ENCODE data around the gene MPDZ.
A peak's percentile ranks its signal among the peaks of the same experiment; 100 is the strongest.

The MPDZ gene

GRCh38 chr9:13090628-13091027, 188.9 kb downstream of the MPDZ start:
- Histone ChIP-seq H3K4me1 (ENCODE audit: insufficient read depth, low read length, severe bottlenecking) (no peaks in the 10 kb centered on the region), H3K4me3 (ENCODE audit: low read depth, low read length, poor library complexity, severe bottlenecking) (no peak overlapping the region), H3K79me2 (ENCODE audit: insufficient read depth, low read length) (no peaks in the 10 kb centered on the region), H3K4me2 (ENCODE audit: low read length) (no peak overlapping the region), H3K9ac (ENCODE audit: low read length) (no peak overlapping the region), H3K36me3 (ENCODE audit: insufficient read depth, low read length) (no peaks in the 10 kb centered on the region), H3K27me3 (ENCODE audit: insufficient read depth, low read length) (no peaks in the 10 kb centered on the region), H3K9me2 (ENCODE audit: low read depth, low read length) (no peaks in the 10 kb centered on the region), H3F3A (ENCODE audit: insufficient read depth, low read length) (no peaks in the 10 kb centered on the region), H4K20me1 (ENCODE audit: insufficient read depth, low read length) (no peaks in the 10 kb centered on the region), H2AFZ (ENCODE audit: low read length) (no peak overlapping the region), H3K9me3 (ENCODE audit: low read length) (no peaks in the 10 kb centered on the region), H3K27ac (ENCODE audit: low read depth, low read length, poor library complexity, severe bottlenecking) (no peak overlapping the region)
- no peak for TF ChIP-seq CTCF (IDR thresholded peaks at IDR 0.05; ENCODE audit: low read length)
- no peak for TF ChIP-seq EZH2 (IDR thresholded peaks at IDR 0.05; ENCODE audit: borderline replicate concordance, low read length)

DNA sequence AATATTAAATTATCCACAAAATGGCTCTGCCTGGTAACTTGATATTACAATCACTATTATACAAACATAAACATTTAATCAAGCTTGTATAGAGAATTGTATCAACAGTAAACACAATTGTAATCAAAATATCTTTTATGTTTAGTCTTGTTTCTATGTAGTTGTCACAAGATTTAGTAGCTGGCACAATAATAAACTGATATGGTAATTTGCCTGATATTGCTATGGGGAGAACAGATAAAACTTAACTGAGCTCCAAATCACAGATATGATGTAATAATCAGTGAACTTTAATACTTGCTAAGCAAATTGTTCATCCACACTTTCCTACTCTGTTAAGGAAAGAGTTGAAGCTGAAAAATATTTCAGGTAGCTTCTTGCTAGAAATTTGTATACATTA, 189.8 kb downstream of the MPDZ start:
- H3F3A ChIP-seq (ENCODE audit: insufficient read depth, low read length): no peaks in the 10 kb centered on the region
- no peaks in the 10 kb centered on the region for H4K20me1 ChIP-seq (ENCODE audit: insufficient read depth, low read length)
- H2AFZ ChIP-seq (ENCODE audit: low read length): no peak overlapping the region
- TF ChIP-seq EZH2 (IDR thresholded peaks at IDR 0.05; ENCODE audit: borderline replicate concordance, low read length) (no peak), CTCF (IDR thresholded peaks at IDR 0.05; ENCODE audit: low read length) (no peak)
- H3K27ac ChIP-seq (ENCODE audit: low read depth, low read length, poor library complexity, severe bottlenecking): no peak overlapping the region
- no peaks in the 10 kb centered on the region for H3K79me2 ChIP-seq (ENCODE audit: insufficient read depth, low read length)
- no peaks in the 10 kb centered on the region for H3K27me3 ChIP-seq (ENCODE audit: insufficient read depth, low read length)
- H3K36me3 ChIP-seq (ENCODE audit: insufficient read depth, low read length): no peaks in the 10 kb centered on the region
- no peak overlapping the region for H3K4me3 ChIP-seq (ENCODE audit: low read depth, low read length, poor library complexity, severe bottlenecking)
- no peak overlapping the region for H3K9ac ChIP-seq (ENCODE audit: low read length)
- no peak overlapping the region for H3K4me2 ChIP-seq (ENCODE audit: low read length)
- H3K9me3 ChIP-seq (ENCODE audit: low read length): no peaks in the 10 kb centered on the region
- H3K9me2 ChIP-seq (ENCODE audit: low read depth, low read length): no peaks in the 10 kb centered on the region
- H3K4me1 ChIP-seq (ENCODE audit: insufficient read depth, low read length, severe bottlenecking): no peaks in the 10 kb centered on the region

GRCh38 chr9:13088720-13089427, 190.6 kb downstream of the MPDZ start:
- no peak overlapping the region for H3K27ac ChIP-seq (ENCODE audit: low read depth, low read length, poor library complexity, severe bottlenecking)
- H2AFZ ChIP-seq (ENCODE audit: low read length): no peak overlapping the region
- TF ChIP-seq CTCF (IDR thresholded peaks at IDR 0.05; ENCODE audit: low read length): peak; percentile 55; the same call in 1 of the 2 replicates
- TF ChIP-seq EZH2 (IDR thresholded peaks at IDR 0.05; ENCODE audit: borderline replicate concordance, low read length): no peak
- H3K9ac ChIP-seq (ENCODE audit: low read length): no peak overlapping the region
- no peaks in the 10 kb centered on the region for H3K9me2 ChIP-seq (ENCODE audit: low read depth, low read length)
- no peaks in the 10 kb centered on the region for H3K36me3 ChIP-seq (ENCODE audit: insufficient read depth, low read length)
- no peak overlapping the region for H3K4me3 ChIP-seq (ENCODE audit: low read depth, low read length, poor library complexity, severe bottlenecking)
- no peaks in the 10 kb centered on the region for H3K9me3 ChIP-seq (ENCODE audit: low read length)
- H3K79me2 ChIP-seq (ENCODE audit: insufficient read depth, low read length): no peaks in the 10 kb centered on the region
- no peaks in the 10 kb centered on the region for H3K4me1 ChIP-seq (ENCODE audit: insufficient read depth, low read length, severe bottlenecking)
- no peaks in the 10 kb centered on the region for H3F3A ChIP-seq (ENCODE audit: insufficient read depth, low read length)
- H4K20me1 ChIP-seq (ENCODE audit: insufficient read depth, low read length): no peaks in the 10 kb centered on the region
- no peak overlapping the region for H3K4me2 ChIP-seq (ENCODE audit: low read length)
- no peaks in the 10 kb centered on the region for H3K27me3 ChIP-seq (ENCODE audit: insufficient read depth, low read length)

All from OCI-LY1 (cell line).